Measurements from ENCODE around the gene CCDC34.

Gene CCDC34

DNA sequence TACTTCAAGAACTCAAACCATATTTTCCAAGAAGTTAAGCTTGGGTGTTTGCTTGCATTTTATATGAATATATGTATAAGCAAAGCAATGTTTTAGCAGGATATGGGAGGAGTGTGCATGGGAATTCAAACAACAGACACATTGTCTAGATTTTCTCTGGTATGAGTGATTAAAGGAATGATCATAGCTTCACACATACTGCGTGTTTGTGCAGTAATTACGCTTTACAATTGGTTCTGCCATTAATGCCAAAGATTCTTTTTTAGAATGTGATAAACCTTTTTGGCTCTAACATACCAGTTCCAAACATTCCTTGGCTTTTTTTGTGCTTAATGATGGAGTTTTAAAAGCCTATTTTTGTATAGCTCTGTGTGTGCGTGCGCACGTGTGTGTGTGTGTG lies 54.0 kb downstream of the CCDC34 start:
- Histone ChIP-seq H3K27me3 (ENCODE audit: insufficient read depth, low read length) (no peaks in the 10 kb centered on the region), H3K9ac (ENCODE audit: low read length) (no peak overlapping the region), H4K20me1 (ENCODE audit: insufficient read depth, low read length) (no peaks in the 10 kb centered on the region), H3K27ac (ENCODE audit: low read depth, low read length, poor library complexity, severe bottlenecking) (no peak overlapping the region), H3F3A (ENCODE audit: insufficient read depth, low read length) (no peaks in the 10 kb centered on the region), H3K4me3 (ENCODE audit: low read depth, low read length, poor library complexity, severe bottlenecking) (no peak overlapping the region), H3K9me3 (ENCODE audit: low read length) (no peaks in the 10 kb centered on the region; the same call in 1 of the 2 replicates), H3K4me1 (ENCODE audit: insufficient read depth, low read length, severe bottlenecking) (no peaks in the 10 kb centered on the region), H3K9me2 (ENCODE audit: low read depth, low read length) (no peaks in the 10 kb centered on the region), H3K79me2 (ENCODE audit: insufficient read depth, low read length) (no peaks in the 10 kb centered on the region), H3K36me3 (ENCODE audit: insufficient read depth, low read length) (no peaks in the 10 kb centered on the region), H3K4me2 (ENCODE audit: low read length) (no peak overlapping the region), H2AFZ (ENCODE audit: low read length) (no peak overlapping the region)
- TF ChIP-seq EZH2 (IDR thresholded peaks at IDR 0.05; ENCODE audit: borderline replicate concordance, low read length): no peak
- TF ChIP-seq, protein P1, sequence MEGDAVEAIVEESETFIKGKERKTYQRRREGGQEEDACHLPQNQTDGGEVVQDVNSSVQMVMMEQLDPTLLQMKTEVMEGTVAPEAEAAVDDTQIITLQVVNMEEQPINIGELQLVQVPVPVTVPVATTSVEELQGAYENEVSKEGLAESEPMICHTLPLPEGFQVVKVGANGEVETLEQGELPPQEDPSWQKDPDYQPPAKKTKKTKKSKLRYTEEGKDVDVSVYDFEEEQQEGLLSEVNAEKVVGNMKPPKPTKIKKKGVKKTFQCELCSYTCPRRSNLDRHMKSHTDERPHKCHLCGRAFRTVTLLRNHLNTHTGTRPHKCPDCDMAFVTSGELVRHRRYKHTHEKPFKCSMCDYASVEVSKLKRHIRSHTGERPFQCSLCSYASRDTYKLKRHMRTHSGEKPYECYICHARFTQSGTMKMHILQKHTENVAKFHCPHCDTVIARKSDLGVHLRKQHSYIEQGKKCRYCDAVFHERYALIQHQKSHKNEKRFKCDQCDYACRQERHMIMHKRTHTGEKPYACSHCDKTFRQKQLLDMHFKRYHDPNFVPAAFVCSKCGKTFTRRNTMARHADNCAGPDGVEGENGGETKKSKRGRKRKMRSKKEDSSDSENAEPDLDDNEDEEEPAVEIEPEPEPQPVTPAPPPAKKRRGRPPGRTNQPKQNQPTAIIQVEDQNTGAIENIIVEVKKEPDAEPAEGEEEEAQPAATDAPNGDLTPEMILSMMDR (IDR thresholded peaks at IDR 0.05; ENCODE audit: low read length): no peak

DNA sequence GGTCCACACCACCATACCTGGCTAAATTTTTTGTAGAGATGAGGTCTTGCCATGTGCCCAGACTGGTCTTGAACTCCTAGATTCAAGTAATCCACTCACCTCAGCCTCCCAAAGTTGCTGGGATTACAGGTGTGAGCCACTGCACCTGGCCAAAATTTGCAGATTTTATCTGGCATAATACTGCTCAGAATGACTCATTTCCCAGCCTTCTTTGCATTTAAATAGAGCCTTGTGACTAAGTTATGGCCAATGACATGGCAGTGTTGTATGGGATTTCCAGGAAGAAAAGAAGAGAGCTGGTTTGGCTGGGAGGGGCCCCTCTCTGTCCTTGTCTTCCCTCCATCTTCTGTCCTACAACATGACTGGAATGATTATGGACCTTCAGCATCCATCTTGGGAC lies 55.8 kb downstream of the CCDC34 start:
- no peaks in the 10 kb centered on the region for H3K4me1 ChIP-seq (ENCODE audit: insufficient read depth, low read length, severe bottlenecking)
- H3K4me3 ChIP-seq (ENCODE audit: low read depth, low read length, poor library complexity, severe bottlenecking): no peak overlapping the region
- H3K9me3 ChIP-seq (ENCODE audit: low read length): no peaks in the 10 kb centered on the region; the same call in 1 of the 2 replicates
- H3K27ac ChIP-seq (ENCODE audit: low read depth, low read length, poor library complexity, severe bottlenecking): no peak overlapping the region
- TF ChIP-seq, protein P1 (IDR thresholded peaks at IDR 0.05; ENCODE audit: low read length): no peak
- TF ChIP-seq EZH2 (IDR thresholded peaks at IDR 0.05; ENCODE audit: borderline replicate concordance, low read length): no peak
- H3K4me2 ChIP-seq (ENCODE audit: low read length): no peak overlapping the region
- H3K36me3 ChIP-seq (ENCODE audit: insufficient read depth, low read length): no peaks in the 10 kb centered on the region
- no peak overlapping the region for H3K9ac ChIP-seq (ENCODE audit: low read length)
- H4K20me1 ChIP-seq (ENCODE audit: insufficient read depth, low read length): no peaks in the 10 kb centered on the region
- H3K9me2 ChIP-seq (ENCODE audit: low read depth, low read length): no peaks in the 10 kb centered on the region
- H2AFZ ChIP-seq (ENCODE audit: low read length): no peak overlapping the region
- H3K27me3 ChIP-seq (ENCODE audit: insufficient read depth, low read length): no peaks in the 10 kb centered on the region
- no peaks in the 10 kb centered on the region for H3K79me2 ChIP-seq (ENCODE audit: insufficient read depth, low read length)
- no peaks in the 10 kb centered on the region for H3F3A ChIP-seq (ENCODE audit: insufficient read depth, low read length)

DNA sequence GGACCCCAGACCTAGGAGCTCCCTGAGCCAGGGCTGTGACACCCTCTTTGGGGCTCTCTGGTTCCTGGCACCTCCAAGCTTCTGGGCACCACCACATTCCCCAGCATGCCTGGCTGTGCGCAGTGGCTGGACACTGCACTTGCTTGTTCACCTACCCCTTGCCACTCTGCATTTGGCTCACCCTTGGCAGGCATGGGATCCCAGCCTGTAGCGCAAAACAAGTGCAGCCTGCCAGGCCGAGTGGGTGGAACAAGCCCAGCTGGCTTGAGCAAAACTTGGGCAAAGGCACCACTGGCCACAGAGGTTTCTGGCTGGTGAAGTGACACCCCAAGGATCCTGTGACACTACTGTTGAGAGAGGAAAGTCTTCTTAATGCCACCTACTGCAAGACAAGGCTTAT lies 57.3 kb downstream of the CCDC34 start:
- H3K4me1 ChIP-seq (ENCODE audit: insufficient read depth, low read length, severe bottlenecking): no peaks in the 10 kb centered on the region
- H3K27me3 ChIP-seq (ENCODE audit: insufficient read depth, low read length): no peaks in the 10 kb centered on the region
- H3K36me3 ChIP-seq (ENCODE audit: insufficient read depth, low read length): no peaks in the 10 kb centered on the region
- no peak overlapping the region for H3K27ac ChIP-seq (ENCODE audit: low read depth, low read length, poor library complexity, severe bottlenecking)
- H3K9me2 ChIP-seq (ENCODE audit: low read depth, low read length): no peaks in the 10 kb centered on the region
- no peaks in the 10 kb centered on the region for H3F3A ChIP-seq (ENCODE audit: insufficient read depth, low read length)
- TF ChIP-seq, protein P1 (IDR thresholded peaks at IDR 0.05; ENCODE audit: low read length): no peak
- TF ChIP-seq EZH2 (IDR thresholded peaks at IDR 0.05; ENCODE audit: borderline replicate concordance, low read length): no peak
- no peak overlapping the region for H3K9ac ChIP-seq (ENCODE audit: low read length)
- no peaks in the 10 kb centered on the region; the same call in 1 of the 2 replicates for H3K9me3 ChIP-seq (ENCODE audit: low read length)
- H2AFZ ChIP-seq (ENCODE audit: low read length): no peak overlapping the region
- H4K20me1 ChIP-seq (ENCODE audit: insufficient read depth, low read length): no peaks in the 10 kb centered on the region
- no peak overlapping the region for H3K4me2 ChIP-seq (ENCODE audit: low read length)
- H3K79me2 ChIP-seq (ENCODE audit: insufficient read depth, low read length): no peaks in the 10 kb centered on the region
- H3K4me3 ChIP-seq (ENCODE audit: low read depth, low read length, poor library complexity, severe bottlenecking): no peak overlapping the region

All from OCI-LY1 (cell line).